ENCODE results near the gene HAND2. TPM values are rescaled to one million over a fixed set of nuclear protein-coding genes. Genes with fewer than 3 reads are reported as not detected.
A peak's percentile ranks its signal among the peaks of the same experiment; 100 is the strongest.

HAND2 gene
- total RNA-seq, 2 donors from 2014 or later, result 86.3 to 108 TPM

DNA sequence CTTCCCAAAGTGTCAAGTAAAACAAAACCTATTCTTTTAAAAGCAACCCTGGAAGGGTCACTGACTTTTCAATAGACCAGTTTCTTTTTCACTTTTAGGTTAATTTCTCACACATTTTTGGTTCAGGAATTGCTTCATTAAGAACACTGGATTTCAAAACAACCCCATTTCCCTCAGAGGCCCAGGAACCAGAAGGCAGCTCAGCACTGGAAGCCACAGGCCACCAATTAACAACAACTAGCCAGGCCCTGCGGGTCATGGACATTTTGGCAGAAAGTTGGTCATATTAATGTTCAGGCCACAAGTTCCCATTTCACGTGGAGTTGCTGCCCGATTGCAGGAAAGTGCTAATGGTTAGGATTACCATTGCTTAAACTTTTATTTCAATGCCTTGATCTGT, 39.8 kb downstream of the HAND2 start:
- peak overlapping the region; percentile 58 to 81 for H3K27ac ChIP-seq

DNA sequence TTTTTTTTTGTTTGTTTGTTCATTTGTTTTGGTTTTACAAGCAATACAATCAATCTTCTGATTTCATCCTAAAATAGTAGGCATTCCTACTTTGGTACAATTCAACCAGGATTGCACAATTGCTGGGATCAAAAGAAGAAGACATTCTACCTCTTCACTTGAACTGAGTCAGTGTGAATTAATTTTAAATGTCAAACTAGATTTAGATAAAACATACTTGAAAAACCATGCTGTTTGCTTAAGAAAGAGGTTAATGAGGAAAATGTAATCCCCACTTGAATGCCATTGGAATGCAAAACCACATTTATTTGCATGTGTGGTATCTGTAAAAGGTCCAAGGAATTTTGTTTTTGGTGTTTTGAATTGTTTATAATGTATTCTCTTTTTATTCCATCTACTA, 40.5 kb downstream of the HAND2 start:
- Histone ChIP-seq H3K9me3 (no peaks in the 10 kb centered on the region), H3K27me3 (no peaks in the 10 kb centered on the region), H3K4me1 (peaks cover 0 to 22% of the 10 kb centered on the region in 2 donors), H3K27ac (peak overlapping the region in 1 of 2 donors; percentile 37), H3K4me3 (no peak overlapping the region), H3K36me3 (no peaks in the 10 kb centered on the region)
- TF ChIP-seq, protein P1, sequence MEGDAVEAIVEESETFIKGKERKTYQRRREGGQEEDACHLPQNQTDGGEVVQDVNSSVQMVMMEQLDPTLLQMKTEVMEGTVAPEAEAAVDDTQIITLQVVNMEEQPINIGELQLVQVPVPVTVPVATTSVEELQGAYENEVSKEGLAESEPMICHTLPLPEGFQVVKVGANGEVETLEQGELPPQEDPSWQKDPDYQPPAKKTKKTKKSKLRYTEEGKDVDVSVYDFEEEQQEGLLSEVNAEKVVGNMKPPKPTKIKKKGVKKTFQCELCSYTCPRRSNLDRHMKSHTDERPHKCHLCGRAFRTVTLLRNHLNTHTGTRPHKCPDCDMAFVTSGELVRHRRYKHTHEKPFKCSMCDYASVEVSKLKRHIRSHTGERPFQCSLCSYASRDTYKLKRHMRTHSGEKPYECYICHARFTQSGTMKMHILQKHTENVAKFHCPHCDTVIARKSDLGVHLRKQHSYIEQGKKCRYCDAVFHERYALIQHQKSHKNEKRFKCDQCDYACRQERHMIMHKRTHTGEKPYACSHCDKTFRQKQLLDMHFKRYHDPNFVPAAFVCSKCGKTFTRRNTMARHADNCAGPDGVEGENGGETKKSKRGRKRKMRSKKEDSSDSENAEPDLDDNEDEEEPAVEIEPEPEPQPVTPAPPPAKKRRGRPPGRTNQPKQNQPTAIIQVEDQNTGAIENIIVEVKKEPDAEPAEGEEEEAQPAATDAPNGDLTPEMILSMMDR (IDR thresholded peaks at IDR 0.05), result no peak
- no peak for DNase-seq (ENCODE audit: low spot score)

More for the DNA sequence above, 39.8 kb downstream of the HAND2 start:
- H3K27me3 ChIP-seq, result no peaks in the 10 kb centered on the region
- no peaks in the 10 kb centered on the region for H3K36me3 ChIP-seq
- no peak overlapping the region for H3K4me3 ChIP-seq
- TF ChIP-seq, protein P1 (IDR thresholded peaks at IDR 0.05), result no peak
- DNase-seq (ENCODE audit: low spot score), result no peak
- H3K4me1 ChIP-seq, result peaks cover 0 to 22% of the 10 kb centered on the region in 2 donors
- no peaks in the 10 kb centered on the region for H3K9me3 ChIP-seq

DNA sequence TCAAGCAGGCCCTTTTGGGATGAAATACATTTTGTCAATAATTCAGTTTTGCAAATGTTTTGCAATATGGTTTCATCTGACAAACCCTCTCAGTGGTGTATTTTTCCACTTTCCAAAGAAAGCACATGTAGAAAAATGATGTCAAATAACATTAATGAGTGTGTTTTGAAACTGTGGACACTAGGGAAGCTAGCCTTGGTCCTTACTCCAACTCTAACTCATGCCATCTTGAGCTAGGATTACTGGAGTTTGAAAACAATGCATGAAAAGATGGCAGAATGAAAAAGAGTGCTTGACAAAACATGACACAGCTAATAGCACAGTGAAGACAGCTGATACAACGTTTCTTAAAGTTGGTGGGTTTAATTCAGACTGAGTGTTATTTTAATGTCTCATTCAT, 41.4 kb downstream of the HAND2 start:
- DNase-seq (ENCODE audit: low spot score), result no peak
- TF ChIP-seq, protein P1 (IDR thresholded peaks at IDR 0.05), result no peak
- H3K9me3 ChIP-seq, result no peaks in the 10 kb centered on the region
- peak overlapping the region in 1 of 2 donors; percentile 37 for H3K27ac ChIP-seq
- peaks cover 0 to 22% of the 10 kb centered on the region in 2 donors for H3K4me1 ChIP-seq
- no peak overlapping the region for H3K4me3 ChIP-seq
- H3K36me3 ChIP-seq, result no peaks in the 10 kb centered on the region
- H3K27me3 ChIP-seq, result no peaks in the 10 kb centered on the region

DNA sequence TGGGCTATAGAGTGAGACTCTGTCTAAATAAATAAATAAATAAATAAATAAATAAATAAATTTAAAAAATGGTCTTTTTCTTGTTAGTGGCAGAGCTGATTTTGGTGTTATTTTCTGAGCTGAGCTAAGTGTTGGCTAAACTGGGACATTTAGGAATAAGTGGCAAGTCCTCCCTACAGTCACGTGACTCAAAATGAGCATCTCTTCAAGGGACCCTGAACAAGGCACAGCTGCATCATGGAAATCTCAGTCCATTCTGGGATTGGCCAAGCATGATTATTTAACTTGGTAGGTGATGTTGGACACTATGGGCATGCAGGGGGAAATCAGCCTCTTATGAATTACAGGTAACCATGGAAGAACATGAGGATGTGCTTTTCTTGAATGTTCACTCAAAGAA, 42.0 kb downstream of the HAND2 start:
- Histone ChIP-seq H3K9me3 (no peaks in the 10 kb centered on the region), H3K4me1 (peaks cover 0 to 22% of the 10 kb centered on the region in 2 donors), H3K4me3 (no peak overlapping the region), H3K27me3 (no peaks in the 10 kb centered on the region), H3K36me3 (no peaks in the 10 kb centered on the region), H3K27ac (peak overlapping the region in 1 of 2 donors; percentile 37)
- no peak for DNase-seq (ENCODE audit: low spot score)
- TF ChIP-seq, protein P1 (IDR thresholded peaks at IDR 0.05), result no peak

DNA sequence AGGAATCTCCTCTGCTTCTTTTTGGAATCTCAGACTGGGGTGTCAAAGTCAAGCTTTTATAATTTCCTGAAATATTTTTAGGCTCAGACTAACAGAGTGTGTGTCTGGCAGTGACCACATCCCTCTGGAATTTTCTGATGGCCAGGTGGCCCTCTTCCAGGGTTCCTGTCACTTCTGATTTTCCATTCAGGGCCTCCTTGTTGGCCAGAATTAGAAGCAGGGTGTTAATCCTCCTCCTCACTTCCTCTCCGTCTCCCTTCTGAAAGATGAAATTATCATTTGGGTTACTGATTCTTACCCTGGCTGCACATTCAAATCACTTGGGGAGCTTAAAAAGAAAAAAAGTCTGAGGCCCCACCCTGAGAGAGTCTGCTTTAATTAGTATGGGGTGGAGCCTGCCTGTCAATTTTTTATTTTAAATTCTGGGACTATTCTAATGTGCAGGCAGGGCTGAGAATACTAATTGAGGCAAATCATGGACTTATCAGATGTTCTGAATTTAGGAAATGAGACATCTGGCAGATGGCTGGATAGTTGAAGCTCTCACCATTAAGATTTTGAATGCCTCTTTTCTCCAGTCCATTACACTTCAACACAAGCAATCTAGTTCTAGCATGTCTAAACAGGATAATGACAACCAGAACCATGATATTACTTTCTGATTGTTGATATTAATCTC, 43.2 kb downstream of the HAND2 start:
- Histone ChIP-seq H3K27me3 (no peaks in the 10 kb centered on the region), H3K27ac (peak overlapping the region; percentile 35 to 84), H3K9me3 (no peaks in the 10 kb centered on the region), H3K4me3 (no peak overlapping the region), H3K4me1 (peaks cover 0 to 22% of the 10 kb centered on the region in 2 donors), H3K36me3 (no peaks in the 10 kb centered on the region)
- TF ChIP-seq, protein P1 (IDR thresholded peaks at IDR 0.05), result no peak
- no peak for DNase-seq (ENCODE audit: low spot score)

DNA sequence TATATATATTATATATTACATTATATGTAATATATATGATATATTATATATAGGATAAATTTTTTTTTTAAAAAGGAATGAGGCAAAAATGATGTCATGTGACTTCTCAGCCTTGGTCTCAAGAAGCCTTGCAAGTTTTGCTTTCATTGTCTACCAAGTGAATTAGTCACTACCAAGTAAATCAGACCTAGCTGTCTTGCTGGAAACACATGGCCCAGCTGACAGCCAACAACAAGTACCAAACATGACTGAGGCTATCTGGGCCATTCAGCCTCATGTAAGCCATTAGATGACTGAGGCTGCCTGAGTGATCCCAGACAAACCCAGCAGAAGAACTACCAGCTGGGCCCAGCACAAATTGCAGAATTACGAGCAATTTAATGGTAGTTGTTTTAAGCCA, 44.9 kb downstream of the HAND2 start:
- Histone ChIP-seq H3K4me1 (peaks cover 0 to 19% of the 10 kb centered on the region in 2 donors), H3K9me3 (no peaks in the 10 kb centered on the region), H3K36me3 (no peaks in the 10 kb centered on the region), H3K27me3 (no peaks in the 10 kb centered on the region), H3K4me3 (no peak overlapping the region), H3K27ac (peak overlapping the region in 1 of 2 donors; percentile 84)
- TF ChIP-seq, protein P1 (IDR thresholded peaks at IDR 0.05), result no peak
- DNase-seq (ENCODE audit: low spot score), result no peak
